Measurements from ENCODE around the gene PEX16.

Gene PEX16

GRCh38 chr11:45930951-45931570 is 13.4 kb upstream of the PEX16 start:
- no peak for DNase-seq (ENCODE audit: low read depth in 3 of 3)

DNA sequence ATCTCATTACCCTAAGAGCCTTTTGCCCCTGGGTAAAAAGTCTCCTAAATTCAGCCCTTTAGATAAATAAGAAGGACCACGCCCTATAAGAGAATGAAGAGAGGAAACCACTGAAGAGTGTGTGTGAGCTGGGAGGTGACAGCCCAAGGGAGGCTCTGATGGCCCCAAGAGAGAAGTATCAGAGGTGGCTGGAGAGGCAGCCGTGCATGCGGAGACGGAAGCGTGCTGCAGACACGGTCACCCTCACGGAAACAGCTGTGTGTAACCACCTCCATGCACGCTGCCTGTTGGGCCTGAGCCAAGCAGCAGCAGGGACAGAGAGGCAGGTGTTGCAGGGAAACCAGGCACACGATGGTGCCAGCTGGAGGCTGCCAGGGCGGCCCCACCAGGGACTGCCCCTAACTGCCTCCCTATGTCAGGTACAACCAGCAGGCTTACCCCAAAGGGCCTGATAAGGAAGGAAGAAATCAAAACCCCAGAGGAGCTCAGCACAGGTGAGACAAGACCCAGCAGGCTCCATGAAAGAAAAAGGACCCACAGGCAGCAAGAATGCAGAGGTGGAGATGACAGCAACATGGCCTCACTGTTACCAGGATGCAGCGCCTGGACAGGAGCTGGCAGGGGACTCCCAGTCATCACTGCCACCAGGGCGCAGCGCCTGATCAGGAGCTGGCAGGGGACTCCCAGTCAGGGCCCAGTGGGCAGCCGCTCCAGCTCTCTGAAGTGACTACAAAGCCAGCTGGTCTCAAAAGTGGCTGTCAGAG is 12.5 kb upstream of the PEX16 start:
- no peak for DNase-seq (ENCODE audit: low read depth in 3 of 3)

DNA sequence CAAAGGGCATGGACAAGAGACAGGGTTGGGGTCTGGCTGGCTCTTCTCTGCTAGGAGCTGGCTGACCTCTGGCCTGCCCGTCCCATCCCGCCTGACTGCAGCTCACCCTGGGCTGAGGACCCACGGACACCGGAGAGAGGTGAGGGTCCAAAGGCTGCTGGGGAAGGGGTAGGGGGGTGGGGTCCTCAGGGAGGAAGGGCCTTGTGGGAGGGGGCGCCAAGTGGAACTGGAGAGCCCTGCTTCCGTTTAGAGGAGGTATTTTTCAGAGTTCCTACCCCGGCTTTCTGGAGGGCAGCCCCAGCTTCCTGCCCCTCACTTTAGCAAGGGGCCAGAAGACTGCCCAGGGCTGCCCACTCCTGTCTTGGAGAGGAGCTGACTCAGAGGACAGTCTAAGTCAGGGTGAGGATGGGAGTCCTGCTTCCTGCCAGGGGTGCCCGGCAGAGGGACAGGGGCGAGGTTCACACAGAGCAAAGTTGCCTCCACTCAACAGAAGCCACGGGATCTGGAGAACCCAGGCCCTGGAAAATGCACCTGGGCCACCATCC is 11.9 kb upstream of the PEX16 start:
- no peak for DNase-seq (ENCODE audit: low read depth in 3 of 3)

GRCh38 chr11:45928535-45929215 is 11.0 kb upstream of the PEX16 start:
- DNase-seq (ENCODE audit: low read depth in 3 of 3), result no peak

DNA sequence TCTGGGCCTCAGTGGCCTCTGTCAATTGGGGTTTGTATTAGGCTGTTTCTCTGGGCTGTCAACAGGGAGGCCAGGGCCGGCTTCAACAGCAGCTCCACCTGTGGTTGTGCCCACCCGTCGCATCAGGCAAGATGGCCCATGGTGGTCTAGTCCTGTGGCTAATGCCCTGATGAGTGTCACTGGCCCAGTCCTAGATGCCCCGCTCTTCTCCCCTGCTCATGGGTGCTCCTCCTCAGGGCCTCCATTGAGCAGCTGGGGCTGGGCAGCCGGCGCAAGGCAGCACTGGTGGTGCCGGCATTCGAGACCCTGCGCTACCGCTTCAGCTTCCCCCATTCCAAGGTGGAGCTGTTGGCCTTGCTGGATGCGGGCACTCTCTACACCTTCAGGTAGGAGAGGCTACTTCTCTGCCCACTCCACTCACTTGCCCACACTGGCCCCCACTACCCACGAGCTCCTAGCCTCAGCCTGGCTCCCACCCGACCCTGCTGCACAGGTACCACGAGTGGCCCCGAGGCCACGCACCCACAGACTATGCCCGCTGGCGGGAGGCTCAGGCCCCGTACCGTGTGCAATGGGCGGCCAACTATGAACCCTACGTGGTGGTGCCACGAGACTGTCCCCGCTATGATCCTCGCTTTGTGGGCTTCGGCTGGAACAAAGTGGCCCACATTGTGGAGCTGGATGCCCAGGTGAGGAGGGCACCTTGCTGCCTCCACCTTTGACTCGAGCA is 10.2 kb upstream of the PEX16 start:
- no peak for DNase-seq (ENCODE audit: low read depth in 3 of 3)

DNA sequence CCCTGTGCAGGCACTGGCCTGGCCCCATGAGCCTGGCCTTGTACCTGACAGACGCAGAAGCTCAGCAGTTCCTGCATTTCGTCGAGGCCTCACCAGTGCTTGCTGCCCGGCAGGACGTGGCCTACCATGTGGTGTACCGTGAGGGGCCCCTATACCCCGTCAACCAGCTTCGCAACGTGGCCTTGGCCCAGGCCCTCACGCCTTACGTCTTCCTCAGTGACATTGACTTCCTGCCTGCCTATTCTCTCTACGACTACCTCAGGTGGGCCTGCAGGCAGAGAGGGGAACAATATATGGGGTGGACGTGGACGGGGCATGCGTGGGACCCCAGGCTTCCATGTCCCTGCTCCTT is 9.6 kb upstream of the PEX16 start:
- DNase-seq (ENCODE audit: low read depth in 3 of 3), result no peak

GRCh38 chr11:45926536-45927331 is 9.1 kb upstream of the PEX16 start:
- DNase-seq (ENCODE audit: low read depth in 3 of 3), result no peak

- DNase-seq (ENCODE audit: low read depth in 3 of 3), result no peak
These were observed 8.3 kb upstream of the PEX16 start for GRCh38 chr11:45926001-45926401.

GRCh38 chr11:45925550-45925949 is 7.9 kb upstream of the PEX16 start:
- no peak for DNase-seq (ENCODE audit: low read depth in 3 of 3)

GRCh38 chr11:45924927-45925326 is 7.2 kb upstream of the PEX16 start:
- DNase-seq (ENCODE audit: low read depth in 3 of 3), result no peak

GRCh38 chr11:45924036-45924915 is 6.6 kb upstream of the PEX16 start:
- no peak for DNase-seq (ENCODE audit: low read depth in 3 of 3)

DNA sequence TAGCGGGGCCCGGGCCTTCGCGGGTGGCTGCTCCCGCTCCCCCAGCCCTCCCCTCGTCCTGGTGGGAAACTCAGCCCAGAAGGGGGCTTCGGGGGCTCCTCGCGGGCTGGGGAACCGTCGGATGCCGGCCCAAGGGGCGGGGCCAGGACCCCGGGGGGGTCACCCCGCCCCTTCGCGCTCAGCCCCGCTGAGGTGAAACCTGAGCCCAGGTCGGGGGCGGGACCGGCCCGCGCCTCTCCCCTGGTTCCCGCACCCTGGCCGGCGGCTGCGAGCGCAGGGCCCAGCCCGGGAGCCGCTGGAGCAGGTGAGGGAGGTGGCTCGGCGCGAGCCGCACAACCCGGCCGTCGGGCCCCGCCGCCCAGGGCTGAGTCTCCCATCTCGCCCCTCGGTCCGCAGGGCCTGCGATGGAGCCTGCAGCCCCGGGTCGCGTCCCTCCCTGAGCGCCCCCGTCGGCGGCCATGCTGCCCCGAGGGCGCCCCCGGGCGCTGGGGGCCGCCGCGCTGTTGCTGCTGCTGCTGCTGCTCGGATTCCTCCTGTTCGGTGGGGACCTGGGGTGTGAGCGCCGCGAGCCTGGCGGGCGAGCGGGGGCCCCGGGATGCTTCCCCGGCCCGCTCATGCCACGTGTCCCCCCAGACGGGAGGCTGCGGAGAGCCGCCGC is 4.9 kb upstream of the PEX16 start, which contains the start of gene LARGE2:
Gene LARGE2, plus strand, starts transcription at position 232 of the 658 bp plus-strand sequence. Its CDS starts 227 bp downstream, at position 459.
- no peak for DNase-seq (ENCODE audit: low read depth in 3 of 3)

DNA sequence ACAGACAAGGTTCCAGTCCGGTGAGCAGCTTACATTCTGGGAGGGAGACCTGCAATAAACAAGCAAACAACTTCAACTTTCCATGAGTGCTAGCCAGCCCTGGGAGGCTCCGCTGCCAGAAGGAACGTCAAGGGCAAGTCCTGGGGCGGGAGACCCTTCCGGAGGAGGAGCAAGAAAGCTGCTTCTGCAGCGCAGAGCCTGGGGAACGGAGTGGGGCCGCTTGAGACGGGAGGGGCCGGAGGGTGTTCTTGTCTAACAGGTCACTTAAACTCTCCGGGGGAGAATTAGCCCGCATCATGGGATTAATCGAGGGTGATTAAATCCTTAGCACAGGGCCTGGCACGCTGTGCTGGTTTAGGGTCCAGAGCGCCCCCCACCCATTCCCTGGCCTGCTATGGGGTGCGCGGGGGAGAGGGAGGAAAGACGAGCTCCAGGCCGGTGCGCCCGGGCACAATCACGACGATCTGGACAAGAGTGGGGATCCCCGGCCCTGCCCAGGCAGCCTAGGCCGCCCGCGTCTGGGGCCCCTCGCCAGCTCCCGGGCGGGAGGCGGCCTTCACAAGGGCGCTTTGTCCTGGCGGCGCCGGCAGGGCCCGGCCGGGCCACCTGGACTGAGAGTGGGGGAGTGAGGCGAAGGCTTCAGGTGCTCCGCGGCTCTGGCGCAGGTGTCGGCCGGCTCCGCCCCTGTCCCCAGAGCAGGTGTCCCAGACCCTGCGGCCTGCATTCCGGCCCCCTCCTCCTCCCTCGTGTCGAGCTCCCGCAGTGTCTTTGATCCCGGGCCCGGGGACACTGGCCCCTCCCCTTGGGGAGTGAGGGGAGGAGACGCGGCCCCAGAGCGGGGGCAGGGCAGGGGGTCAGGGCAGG is 4.1 kb upstream of the PEX16 start:
- no peak for DNase-seq (ENCODE audit: low read depth in 3 of 3)

DNA sequence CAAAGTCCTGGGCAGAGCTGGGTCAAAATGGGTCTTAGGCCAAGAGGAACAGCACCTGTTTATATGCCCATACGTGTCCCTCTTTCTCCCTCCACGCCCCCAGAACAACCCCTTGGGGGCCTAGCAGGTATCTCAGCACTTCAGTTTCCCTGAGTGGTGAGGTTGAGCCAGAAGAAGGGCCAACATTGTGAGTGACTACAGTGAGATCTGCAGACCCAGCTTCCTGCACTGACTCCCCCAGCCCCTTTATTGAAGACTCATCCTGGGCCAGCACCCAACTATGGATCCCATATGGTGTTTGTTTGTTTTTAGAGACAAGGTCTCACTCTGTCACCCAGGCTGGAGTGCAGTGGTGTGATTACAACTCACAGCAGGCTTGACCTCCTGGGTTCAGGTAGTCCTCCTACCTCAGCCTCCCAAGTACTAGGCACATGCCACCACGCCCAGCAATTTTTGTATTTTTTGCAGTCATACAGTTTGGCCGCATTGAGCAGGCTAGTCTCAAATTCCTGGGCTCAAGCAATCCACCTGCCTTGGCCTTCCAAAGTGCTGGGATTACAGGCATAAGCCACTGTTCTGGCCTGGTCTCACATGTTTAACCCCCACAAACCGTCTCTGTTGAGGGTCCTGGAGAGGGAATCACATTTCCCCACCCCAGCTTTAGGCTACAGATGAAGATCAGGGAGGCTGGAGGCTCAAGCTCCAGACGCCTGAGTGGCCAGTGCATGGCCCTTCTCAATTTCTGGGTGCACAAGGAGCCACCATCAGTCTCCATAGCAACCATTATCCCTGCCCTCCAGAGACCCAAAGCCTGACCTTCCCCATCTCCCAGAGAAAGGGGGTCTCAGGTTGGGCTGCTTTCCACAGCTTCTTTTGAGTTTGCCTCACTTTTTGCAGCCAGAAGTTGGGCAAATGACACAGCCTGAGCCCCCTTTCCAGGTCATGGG is 3.1 kb upstream of the PEX16 start:
- no peak for DNase-seq (ENCODE audit: low read depth in 3 of 3)

GRCh38 chr11:45919806-45920530 is 2.3 kb upstream of the PEX16 start:
- no peak for DNase-seq (ENCODE audit: low read depth in 3 of 3)

DNA sequence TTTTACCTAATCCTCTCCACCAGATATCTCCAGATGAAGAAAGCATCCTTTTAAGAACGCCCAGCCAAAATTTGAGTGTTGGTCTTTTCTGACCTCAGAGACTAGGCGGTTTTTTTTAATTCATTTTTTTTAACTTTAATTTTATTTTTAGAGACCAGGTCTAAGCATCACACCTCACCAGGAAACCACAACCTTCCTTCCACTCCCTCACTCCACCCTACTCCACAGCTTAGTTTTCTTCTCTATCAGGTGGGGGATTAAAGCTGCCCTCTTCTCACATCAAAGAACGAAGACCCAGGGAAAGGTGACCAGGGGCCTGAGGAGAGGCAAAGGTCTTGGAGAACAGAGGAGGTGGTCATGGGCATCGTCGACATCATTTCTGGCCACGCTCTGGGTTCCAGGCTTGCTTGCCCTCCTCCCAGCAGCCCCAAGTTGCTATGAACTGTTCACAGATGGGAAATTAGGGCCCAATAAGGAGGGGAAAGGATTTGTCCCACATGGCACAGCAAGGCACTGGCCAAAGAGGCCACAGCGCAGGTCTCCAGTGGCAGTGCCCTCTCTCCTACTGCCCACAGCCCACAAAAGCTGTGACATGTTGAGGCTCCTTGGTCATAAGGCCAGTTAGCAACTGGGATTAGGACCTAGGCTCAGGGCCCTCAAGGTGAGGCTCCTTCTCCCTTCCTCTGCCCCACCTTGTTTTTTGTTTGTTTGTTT is 1.4 kb upstream of the PEX16 start:
- no peak for DNase-seq (ENCODE audit: low read depth in 3 of 3)

Measured in stimulated activated CD4-positive, alpha-beta T cell treated with anti-CD3 and anti-CD28 coated beads, TNF-alpha, amount 100 ng/mL, for 24 hours (primary cell).